ENCODE measurements around the gene MCTP2.

The MCTP2 gene

GRCh38 chr15:94266789-94267188 lies 35.4 kb downstream of the MCTP2 start:
- no peak overlapping the region for H3K4me3 ChIP-seq (ENCODE audit: low read depth, low read length)
- no peak for TF ChIP-seq CTCF (IDR thresholded peaks at IDR 0.05; ENCODE audit: insufficient read depth, low read depth, low read length, missing control alignments)
- no peak for DNase-seq (ENCODE audit: low read depth)

GRCh38 chr15:94269954-94270353 lies 38.6 kb downstream of the MCTP2 start:
- H3K4me3 ChIP-seq (ENCODE audit: low read depth, low read length), result no peak overlapping the region
- DNase-seq (ENCODE audit: low read depth), result no peak
- TF ChIP-seq CTCF (IDR thresholded peaks at IDR 0.05; ENCODE audit: insufficient read depth, low read depth, low read length, missing control alignments), result no peak

- DNase-seq (ENCODE audit: low read depth), result no peak
- no peak overlapping the region for H3K4me3 ChIP-seq (ENCODE audit: low read depth, low read length)
- no peak for TF ChIP-seq CTCF (IDR thresholded peaks at IDR 0.05; ENCODE audit: insufficient read depth, low read depth, low read length, missing control alignments)
These were observed 39.2 kb downstream of the MCTP2 start for GRCh38 chr15:94270570-94270969.

- DNase-seq (ENCODE audit: low read depth), result no peak
- no peak overlapping the region for H3K4me3 ChIP-seq (ENCODE audit: low read depth, low read length)
These were observed 41.0 kb downstream of the MCTP2 start for GRCh38 chr15:94272251-94272898.

GRCh38 chr15:94273826-94274225 lies 42.5 kb downstream of the MCTP2 start:
- no peak for TF ChIP-seq CTCF (IDR thresholded peaks at IDR 0.05; ENCODE audit: insufficient read depth, low read depth, low read length, missing control alignments)
- no peak for DNase-seq (ENCODE audit: low read depth)
- H3K4me3 ChIP-seq (ENCODE audit: low read depth, low read length), result no peak overlapping the region

More at GRCh38 chr15:94272251-94272898, 41.0 kb downstream of the MCTP2 start:
- TF ChIP-seq CTCF (IDR thresholded peaks at IDR 0.05; ENCODE audit: insufficient read depth, low read depth, low read length, missing control alignments), result no peak

- TF ChIP-seq CTCF (IDR thresholded peaks at IDR 0.05; ENCODE audit: insufficient read depth, low read depth, low read length, missing control alignments), result no peak
- H3K4me3 ChIP-seq (ENCODE audit: low read depth, low read length), result no peak overlapping the region
- no peak for DNase-seq (ENCODE audit: low read depth)
These were observed 43.4 kb downstream of the MCTP2 start for GRCh38 chr15:94274745-94275144.

- no peak overlapping the region for H3K4me3 ChIP-seq (ENCODE audit: low read depth, low read length)
- TF ChIP-seq CTCF (IDR thresholded peaks at IDR 0.05; ENCODE audit: insufficient read depth, low read depth, low read length, missing control alignments), result no peak
- DNase-seq (ENCODE audit: low read depth), result no peak
These were observed 46.1 kb downstream of the MCTP2 start for GRCh38 chr15:94277485-94277884.

All from GM12865 (cell line).